Tibial nerve (tissue), 4 donors: Measurements from ENCODE around the gene FIBCD1.

Experiments
- CTCF ChIP-seq, 5 experiments: fragments of 200-600 bp in 3 of 5; fragments of 450-650 bp in 2 of 5; sonication (generic) in 3 of 5; IDR thresholded peaks; one replicate each; pipeline ENCODE4 v1.5.1; 2016 to 2019; ENCODE audit warnings: antibody characterized with exemption in 5 of 5, mild to moderate bottlenecking in 3 of 5, moderate library complexity in 2 of 5
- EP300 ChIP-seq, 2 donors: sonication (generic); formaldehyde crosslinking; IDR thresholded peaks; one replicate each; pipeline ENCODE4 v1.6.1; 2017; ENCODE audit warnings: antibody characterized with exemption in 2 of 2, mild to moderate bottlenecking in 1 of 2
- POLR2A ChIP-seq, 2 donors: fragments of 450-650 bp; IDR thresholded peaks; one replicate each; pipeline ENCODE4 v1.6.1; 2017; ENCODE audit warnings: antibody characterized with exemption in 2 of 2, mild to moderate bottlenecking in 2 of 2, moderate library complexity in 2 of 2

DNA sequence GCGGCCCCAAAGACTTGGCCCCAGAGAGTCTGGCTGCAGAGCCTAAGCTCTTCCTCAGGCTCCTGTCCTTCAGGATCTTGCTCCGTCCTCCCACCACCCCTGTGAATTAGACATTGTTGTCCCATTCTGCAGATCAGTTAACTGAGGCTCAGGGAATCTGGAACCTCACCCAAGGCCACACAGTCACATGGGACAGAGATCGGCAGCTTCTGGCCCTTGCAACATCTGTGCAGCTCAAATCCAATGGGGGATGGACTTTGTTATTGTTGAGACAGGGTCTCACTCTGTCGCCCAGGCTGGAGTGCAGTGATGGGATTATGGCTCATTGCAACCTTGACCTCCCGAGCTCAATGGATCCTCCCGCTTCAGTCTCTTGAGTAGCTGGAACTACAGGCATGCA, 46.0 kb upstream of the FIBCD1 start:
- TF ChIP-seq CTCF (IDR thresholded peaks at IDR 0.05) (no peak), POLR2A (IDR thresholded peaks at IDR 0.05) (no peak), EP300 (IDR thresholded peaks at IDR 0.05) (no peak)
